Measurements from ENCODE around the gene NANOS3. TPM values are rescaled to one million over a fixed set of nuclear protein-coding genes. Genes with fewer than 3 reads are reported as not detected.

NANOS3 gene
- total RNA-seq, 4 donors from 2014 or later, result not detected

- TF ChIP-seq CTCF (IDR thresholded peaks at IDR 0.05; ENCODE audit: low read depth), result no peak
Observed at GRCh38 chr19:13847407-13848339, 29.3 kb upstream of the NANOS3 start.

GRCh38 chr19:13848340-13848677, 28.6 kb upstream of the NANOS3 start:
- no peak for TF ChIP-seq CTCF (IDR thresholded peaks at IDR 0.05; ENCODE audit: low read depth)

- TF ChIP-seq CTCF (IDR thresholded peaks at IDR 0.05; ENCODE audit: low read depth), result no peak
Observed at GRCh38 chr19:13848798-13849676, 27.9 kb upstream of the NANOS3 start.

- no peak for TF ChIP-seq CTCF (IDR thresholded peaks at IDR 0.05; ENCODE audit: low read depth)
Observed at GRCh38 chr19:13849991-13850909, 26.7 kb upstream of the NANOS3 start.

- TF ChIP-seq CTCF (IDR thresholded peaks at IDR 0.05; ENCODE audit: low read depth), result no peak
Observed at GRCh38 chr19:13850910-13851733, 25.8 kb upstream of the NANOS3 start.

- TF ChIP-seq CTCF (IDR thresholded peaks at IDR 0.05; ENCODE audit: low read depth), result no peak
Observed at GRCh38 chr19:13856497-13856896, 20.4 kb upstream of the NANOS3 start.

Measured in subcutaneous adipose tissue (tissue), 4 donors.